HCEC 1CT (cell line): ENCODE measurements around the gene MTURN.

Experiments
- DNase-seq: peaks from one replicate; pipeline ENCODE4 v3.0.0-alpha.2; 2017

The MTURN gene

DNA sequence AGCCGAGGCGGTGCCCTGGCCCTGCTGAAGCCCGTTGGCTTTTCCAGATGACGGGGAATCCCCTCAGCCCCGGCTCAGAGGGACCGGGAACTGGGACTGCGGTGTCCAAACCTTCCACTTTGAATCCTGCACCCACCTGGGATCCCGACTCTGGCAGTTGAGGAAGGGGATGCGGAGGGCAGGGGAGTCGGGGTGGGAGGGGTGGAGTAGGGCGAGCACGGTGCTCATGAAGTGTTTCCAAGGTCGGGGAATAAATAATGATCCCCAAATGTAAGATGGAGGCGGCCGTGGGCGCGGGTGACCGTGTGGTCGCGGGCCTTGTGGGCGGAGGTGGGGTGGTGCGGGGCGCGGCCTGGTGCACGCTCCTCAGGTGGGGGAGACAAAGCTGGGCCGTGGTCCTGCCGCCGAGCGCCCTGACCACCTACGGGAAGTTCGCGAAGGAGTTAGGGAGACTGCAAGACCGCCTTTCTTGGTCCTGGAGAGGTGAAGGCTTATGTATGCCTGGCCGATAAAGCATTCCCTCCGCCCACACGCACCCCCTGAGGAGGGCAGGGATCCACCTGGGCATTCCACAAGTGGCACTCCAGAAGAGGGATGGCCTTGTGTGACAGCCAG is 1.4 kb downstream of the MTURN start:
- DNase-seq = no peak

DNA sequence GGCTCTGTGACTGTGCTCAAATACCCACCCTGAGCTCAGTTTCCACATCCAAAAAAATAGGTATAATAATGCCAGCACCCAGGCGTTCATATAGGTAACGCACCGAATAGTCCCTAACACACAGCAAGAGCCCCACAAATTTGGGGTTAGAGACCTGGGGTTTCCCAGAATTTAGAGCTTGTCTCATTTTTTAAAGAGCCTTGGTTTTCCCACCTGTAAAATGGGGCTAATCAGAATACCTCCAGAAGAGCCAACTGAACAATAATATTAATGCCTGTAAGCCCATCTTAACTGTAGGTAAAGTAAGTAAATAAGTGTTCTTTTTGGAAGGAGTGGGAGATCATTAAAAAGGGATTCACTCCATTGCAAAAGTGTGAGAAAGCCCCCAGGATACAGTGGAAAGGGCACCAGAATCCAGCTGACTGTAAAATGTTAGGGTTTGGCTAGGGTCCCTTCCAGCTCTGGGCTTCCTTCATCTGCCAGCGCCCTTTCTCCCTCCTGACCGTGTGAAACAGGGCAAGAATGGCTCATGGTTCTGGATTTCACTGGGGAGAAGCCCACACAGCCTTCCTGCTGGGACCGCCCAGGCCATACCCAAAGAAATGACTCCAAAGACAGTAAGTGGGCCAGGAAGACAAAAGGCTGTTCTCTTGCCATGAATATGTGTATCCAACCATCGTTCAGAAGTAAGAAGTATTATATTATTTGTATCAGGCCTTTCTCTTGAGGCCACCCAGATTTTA is 2.1 kb downstream of the MTURN start:
- DNase-seq = no peak

DNA sequence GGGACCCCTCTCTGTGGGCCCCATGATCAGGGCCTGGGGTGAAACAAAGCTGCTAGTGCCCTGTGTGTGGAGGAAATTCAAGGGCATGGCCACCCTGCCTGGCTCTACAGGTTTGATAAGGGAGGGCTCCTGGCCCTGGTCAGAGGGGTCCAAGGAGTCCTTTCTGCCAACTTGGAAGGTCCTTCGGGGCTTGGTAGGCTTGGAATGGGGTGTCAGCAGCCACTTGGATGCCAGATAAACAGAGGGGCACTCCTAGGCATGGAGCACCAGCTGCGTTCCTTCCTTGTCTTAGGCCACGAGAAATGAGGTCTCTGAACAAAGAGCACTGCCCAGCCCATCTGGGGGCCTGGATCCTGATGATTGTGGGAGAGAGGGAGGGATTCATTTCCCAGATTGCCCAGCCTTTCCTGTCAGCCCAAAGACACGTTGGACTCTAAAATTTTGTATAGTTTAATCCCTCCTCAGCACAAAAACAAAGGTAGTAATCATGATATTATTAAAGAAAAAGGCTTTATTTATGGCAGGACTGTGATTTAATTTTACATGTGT is 5.1 kb downstream of the MTURN start:
- DNase-seq = no peak

DNA sequence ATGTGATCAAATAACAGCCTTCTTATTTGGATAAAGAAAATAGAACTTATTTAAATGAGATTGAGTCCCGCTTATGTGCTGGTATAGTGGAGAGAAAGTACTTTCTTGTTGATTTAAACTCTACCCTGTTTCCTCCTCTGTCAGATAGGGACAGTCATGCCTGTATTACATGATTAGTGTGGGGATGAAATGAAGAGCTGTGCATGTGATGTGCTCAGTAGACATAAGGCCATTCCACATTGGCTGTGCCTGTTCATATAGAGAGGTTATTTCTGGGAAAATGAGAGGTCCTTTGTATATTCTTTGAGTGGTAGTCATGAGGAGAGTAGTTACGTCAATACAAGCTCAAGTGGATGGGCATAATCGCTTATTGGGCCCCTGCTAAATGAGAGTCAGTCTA is 5.7 kb downstream of the MTURN start:
- no peak for DNase-seq

DNA sequence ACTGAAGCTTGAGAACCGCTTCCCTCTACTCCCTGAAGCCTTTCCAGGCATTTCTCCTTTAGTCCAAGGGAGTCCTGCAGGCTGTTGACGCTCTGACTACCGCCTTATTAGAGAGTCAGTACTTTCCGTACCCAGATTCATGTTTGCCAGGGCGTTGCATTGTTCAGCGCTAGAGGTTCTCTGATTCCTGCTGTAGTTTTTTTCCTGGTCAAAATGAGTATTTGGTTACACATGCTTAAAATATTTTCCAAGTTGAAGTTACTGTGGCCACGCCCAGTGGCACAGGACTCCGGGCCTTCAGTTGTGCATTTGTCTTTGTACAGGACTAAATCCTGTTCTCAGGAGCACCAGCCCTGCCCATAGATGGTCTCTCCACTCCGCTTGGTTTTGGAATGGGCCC is 7.9 kb downstream of the MTURN start:
- peak; percentile 58 for DNase-seq

- DNase-seq = peak; percentile 30
These were observed 9.0 kb downstream of the MTURN start for GRCh38 chr7:30143748-30144251.

DNA sequence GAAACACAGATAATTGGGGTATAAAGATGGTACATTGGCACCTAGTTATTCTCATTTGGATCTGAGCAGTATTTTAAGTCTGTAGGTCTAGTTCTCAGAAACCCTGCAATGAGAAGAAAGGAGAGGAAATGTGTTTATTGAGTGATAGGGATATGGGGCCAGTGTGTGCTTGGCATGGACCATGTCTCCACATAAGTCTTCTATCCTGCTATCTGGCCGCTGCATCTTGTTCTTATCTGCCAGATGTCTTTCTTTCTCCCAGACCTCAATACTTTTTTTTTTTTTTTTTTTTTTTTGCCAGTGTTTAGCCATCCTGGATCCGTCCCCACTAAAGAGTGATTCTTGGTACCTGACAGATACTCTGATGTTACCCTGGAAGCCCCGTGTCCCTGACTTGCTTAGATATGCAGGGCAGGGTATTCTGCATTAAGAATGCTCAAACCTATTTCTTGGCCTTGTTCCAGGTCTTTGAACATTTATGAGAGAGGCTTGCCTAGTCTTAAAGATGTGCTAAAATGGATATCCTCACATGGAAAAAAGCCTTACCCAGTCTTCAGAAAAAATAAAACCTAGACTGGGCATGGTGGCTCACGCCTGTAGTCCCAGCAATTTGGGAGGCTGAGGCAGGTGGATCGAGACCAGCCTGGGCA is 10.0 kb downstream of the MTURN start:
- no peak for DNase-seq

DNA sequence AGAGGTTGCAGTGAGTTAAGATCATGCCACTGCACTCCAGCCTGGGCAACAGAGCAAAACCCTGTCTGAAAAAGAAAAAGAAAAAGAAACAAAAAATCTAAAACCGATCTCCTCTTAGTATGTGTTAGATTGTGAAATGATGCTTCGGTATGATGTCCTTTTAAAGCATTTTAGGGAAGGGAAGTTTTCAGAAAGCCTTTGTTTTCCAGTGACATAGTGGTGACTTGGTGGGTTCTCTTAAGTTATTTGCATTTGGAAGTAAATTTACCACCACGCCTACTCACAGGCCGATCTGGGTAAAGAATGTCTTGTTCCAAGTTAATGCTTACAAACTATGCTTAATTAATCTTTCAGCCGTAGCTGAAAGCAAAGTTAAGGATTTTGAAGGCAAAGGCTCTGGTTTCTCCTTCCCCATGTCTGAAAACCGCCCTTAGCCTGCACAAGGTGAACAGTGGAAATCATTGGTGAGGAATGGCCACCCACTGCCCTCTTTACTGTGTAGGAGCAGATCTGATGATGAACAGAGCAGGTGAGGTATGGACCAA is 10.7 kb downstream of the MTURN start:
- DNase-seq = no peak

DNA sequence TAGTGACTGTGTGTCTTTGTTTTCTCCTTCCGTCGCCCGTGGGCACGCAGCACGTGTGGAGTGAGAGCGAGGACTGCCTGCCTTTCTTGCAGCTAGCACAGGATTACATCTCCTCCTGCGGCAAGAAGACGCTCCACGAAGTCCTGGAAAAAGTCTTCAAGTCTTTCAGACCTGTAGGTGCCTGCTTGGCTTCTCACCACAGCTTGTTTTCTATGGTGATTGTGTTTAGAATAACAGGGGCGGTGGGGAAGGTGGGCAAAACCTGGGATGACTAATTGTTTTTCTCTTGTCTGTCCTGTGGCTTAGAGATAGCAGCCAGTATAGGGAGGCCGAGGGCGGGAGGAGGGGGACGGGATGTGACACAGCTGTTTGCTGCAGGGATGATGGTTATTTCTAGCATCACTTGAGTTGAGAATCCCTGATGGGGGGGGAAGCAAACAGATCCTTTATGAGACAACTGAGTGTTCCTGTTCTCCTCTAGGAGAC is 11.4 kb downstream of the MTURN start:
- no peak for DNase-seq

DNA sequence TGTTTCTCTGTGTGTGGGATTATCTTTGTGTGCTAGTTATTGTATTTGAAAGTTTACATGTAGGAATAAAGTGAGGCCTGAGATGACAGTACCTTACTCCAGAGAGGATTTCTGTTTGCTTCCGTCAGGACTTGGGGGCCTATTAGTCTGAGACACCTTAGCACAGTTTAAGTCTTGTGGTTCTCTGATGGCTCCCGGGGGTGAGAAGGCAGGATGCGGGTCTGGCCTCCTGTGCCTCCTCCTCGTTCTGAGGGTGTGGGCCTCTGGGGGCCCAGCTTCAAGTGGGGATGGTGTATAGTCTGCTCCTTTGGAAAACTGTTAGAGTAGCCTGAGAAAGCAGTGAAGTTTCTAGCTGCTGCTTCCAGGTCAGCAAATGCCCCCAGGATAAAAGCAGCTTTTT is 12.4 kb downstream of the MTURN start:
- DNase-seq = no peak

DNA sequence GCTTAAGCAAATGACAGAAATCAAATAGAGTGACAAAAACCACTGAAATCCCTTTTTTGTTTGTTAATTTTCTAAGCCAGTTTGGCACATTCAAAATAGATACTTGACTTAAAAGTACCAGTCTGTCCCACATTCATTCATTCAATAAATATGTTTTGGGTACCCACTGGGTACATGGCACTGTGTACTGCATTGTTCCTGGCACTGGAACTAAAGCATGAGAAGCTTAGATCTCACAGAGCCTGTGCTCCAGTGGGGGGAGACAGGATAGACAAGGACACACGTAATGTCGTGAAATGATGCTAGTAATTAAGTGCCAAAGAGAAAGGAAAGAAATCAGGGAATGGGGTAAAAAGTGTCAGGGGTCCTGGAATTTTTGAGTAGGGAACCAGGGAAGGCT is 13.0 kb downstream of the MTURN start:
- no peak for DNase-seq

- DNase-seq = no peak
These were observed 13.6 kb downstream of the MTURN start for GRCh38 chr7:30148426-30148825.

DNA sequence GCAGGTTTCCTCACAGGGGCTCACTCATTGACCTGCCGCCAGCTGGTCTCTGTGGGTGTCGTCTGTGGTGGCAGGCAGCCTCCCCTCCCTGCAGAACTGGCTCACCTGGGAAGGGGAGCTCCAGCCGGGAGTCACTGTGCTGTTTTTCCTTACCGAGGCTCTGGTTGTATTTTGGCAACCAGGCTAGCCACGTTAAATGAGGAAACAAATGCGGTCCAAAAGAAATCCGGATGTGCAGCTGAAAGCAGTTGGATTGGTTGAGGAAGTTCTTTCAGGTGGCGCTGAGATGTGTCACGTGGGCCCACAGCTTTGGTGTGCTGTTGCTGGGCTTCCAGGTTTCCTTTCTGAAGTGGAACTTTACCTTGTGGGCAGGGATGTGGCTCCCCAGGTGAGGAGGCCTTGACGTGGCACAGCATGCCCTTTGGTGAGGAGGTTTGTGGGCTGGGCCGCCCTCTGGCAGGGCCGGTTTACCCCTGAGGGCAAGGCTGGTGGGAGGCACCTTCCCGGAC is 14.2 kb downstream of the MTURN start:
- DNase-seq = no peak

- DNase-seq = no peak
These were observed 15.0 kb downstream of the MTURN start for GRCh38 chr7:30149640-30150272.

DNA sequence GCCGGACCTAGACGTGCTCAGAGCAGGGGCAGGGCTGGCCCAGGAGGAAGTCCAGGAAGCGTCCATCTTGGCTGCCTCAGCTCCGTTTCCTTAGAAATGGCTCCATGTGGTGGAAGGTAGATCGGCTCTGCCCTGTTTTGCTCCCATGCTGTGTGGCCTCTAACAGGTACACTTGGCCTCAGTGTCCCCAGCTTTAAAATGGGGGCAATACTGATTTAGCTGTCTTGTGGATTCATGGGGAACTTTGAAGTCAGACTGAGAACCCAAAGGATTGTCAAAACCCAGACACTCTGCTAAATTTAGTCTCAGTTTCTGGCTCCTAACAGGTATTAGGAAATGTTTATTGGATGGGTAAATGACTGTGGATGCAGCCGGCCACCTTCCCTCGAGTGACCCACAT is 15.9 kb downstream of the MTURN start:
- DNase-seq = no peak

- no peak for DNase-seq
These were observed 19.4 kb downstream of the MTURN start for GRCh38 chr7:30154111-30154587.

DNA sequence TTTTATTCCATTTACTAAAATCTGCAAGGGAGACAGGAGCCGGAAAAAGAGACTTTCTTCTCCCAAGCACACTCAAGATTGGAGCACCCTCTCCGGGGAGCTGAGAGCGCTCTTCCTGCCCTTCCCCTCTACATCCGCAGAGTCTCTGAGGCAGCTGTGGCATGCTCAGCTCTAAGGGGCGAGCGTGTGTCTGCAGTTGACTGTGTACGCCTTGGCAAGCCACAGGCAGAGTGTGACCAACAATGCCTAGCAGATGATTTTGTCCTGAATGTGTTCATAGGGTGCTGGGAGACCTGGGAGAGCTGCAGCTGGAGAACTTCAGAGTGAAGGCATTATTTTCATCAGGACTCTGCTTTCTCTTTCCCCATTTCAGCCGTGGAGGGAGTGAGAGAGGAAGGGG is 20.7 kb downstream of the MTURN start:
- no peak for DNase-seq

DNA sequence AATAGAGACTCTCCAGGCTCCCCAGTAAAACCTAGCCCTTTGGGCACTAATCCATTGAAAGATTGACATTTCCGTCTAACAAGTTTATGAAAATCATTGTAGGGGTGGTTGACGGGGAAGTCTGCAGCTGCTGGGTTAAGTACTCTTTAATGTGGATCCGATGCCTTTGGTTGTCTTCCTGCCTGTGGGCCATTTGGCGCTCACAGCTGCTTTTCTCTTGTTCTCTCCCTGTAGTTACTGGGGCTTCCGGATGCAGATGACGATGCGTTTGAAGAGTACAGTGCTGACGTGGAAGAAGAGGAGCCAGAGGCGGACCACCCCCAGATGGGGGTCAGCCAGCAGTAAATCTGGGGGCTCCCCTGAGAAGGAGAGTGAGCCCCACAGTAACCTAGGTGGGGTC is 22.4 kb downstream of the MTURN start:
- DNase-seq = no peak

- no peak for DNase-seq
These were observed 24.4 kb downstream of the MTURN start for GRCh38 chr7:30159163-30159562.

DNA sequence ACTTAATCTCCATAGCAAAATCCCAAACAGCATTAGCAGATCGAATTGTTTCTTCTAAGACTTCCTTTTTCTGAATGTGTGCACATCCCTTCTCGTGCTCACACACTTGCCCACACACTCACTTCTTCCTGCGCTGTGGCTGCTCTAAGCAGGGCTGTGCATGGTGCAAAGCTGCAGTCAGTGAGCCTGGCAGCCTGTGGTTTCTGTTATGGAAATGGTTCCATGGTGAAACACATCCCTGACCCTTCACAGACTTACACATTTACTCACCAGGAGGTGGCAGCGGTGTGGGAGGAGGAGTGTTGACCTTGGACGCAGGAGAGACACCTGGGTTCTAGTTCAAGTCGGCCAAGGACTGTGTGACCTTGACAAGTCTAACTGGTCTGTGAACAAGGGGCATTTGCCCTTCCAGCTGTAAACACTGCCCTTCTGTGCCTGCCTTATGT is 24.9 kb downstream of the MTURN start:
- DNase-seq = peak; percentile 30

- DNase-seq = no peak
These were observed 25.5 kb downstream of the MTURN start for GRCh38 chr7:30160329-30160728.

DNA sequence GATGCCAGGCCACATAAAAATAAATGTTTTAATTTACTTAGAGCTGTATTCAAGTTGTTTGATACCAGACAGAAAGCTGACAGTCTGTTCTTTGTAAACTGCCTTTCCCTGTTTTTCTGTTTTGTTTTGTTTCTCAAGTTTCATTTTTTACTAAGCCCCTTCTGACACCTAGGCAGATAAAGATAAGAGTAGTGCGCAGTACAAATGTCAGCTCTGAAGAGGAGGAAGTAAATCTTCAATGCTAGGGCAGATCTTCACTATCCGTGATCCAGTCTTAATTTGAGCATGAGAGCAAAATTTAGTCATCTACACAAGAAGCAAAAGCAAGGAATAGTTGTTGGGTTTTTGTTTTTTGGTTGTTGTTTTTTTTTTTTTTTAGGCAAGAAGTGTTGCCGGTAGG is 27.3 kb downstream of the MTURN start:
- DNase-seq = no peak
